ENCODE results near the gene TPBG. TPM values are rescaled to one million over a fixed set of nuclear protein-coding genes. Genes with fewer than 3 reads are reported as not detected.

TPBG gene
- total and polyA plus RNA-seq, 2 experiments from 2014 or later, result 30.3 to 32.0 TPM

GRCh38 chr6:82361631-82362030 lies 2.0 kb upstream of the TPBG start:
- no peaks in the 10 kb centered on the region for H3K36me3 ChIP-seq (replicated peaks; ENCODE audit: insufficient read depth, low read depth)
- DNase-seq (ENCODE audit: low spot score), result no peak
- H3K4me3 ChIP-seq, result no peak overlapping the region
- no peak for TF ChIP-seq EZH2phosphoT487 (IDR thresholded peaks at IDR 0.05; ENCODE audit: low read depth, severe bottlenecking, unreplicated experiment)
- WGBS (ENCODE audit: low lambda C conversion rate, missing lambda C conversion rate), result 83% methylated on average over 3 of the region's 3 CpGs
- H3K4me2 ChIP-seq, result no peak overlapping the region
- peaks cover 13% of the 10 kb centered on the region for H3K79me2 ChIP-seq
- peaks cover 28% of the 10 kb centered on the region for H3K27me3 ChIP-seq
- H3K9me2 ChIP-seq (replicated peaks; ENCODE audit: insufficient read depth), result no peaks in the 10 kb centered on the region
- peaks cover 7% of the 10 kb centered on the region for H4K20me1 ChIP-seq (ENCODE audit: insufficient read depth, poor library complexity, severe bottlenecking)
- H3K9me3 ChIP-seq (ENCODE audit: low read depth), result no peaks in the 10 kb centered on the region
- no peak overlapping the region for H2AFZ ChIP-seq
- H3K27ac ChIP-seq, result no peak overlapping the region
- peaks cover 4% of the 10 kb centered on the region for H3K4me1 ChIP-seq (ENCODE audit: insufficient read depth)

GRCh38 chr6:82362144-82362543 lies 1.5 kb upstream of the TPBG start:
- DNase-seq (ENCODE audit: low spot score), result no peak
- 59% methylated on average over 4 of the region's 4 CpGs for WGBS (ENCODE audit: low lambda C conversion rate, missing lambda C conversion rate)
- H3K79me2 ChIP-seq, result peaks cover 18% of the 10 kb centered on the region
- H3K4me1 ChIP-seq (ENCODE audit: insufficient read depth), result peaks cover 4% of the 10 kb centered on the region
- no peaks in the 10 kb centered on the region for H3K9me2 ChIP-seq (replicated peaks; ENCODE audit: insufficient read depth)
- peaks cover 28% of the 10 kb centered on the region for H3K27me3 ChIP-seq
- H4K20me1 ChIP-seq (ENCODE audit: insufficient read depth, poor library complexity, severe bottlenecking), result peaks cover 12% of the 10 kb centered on the region
- H3K36me3 ChIP-seq (replicated peaks; ENCODE audit: insufficient read depth, low read depth), result no peaks in the 10 kb centered on the region
- H2AFZ ChIP-seq, result peak overlapping the region; percentile 1
- peak overlapping the region; percentile 93 for H3K27ac ChIP-seq
- TF ChIP-seq EZH2phosphoT487 (IDR thresholded peaks at IDR 0.05; ENCODE audit: low read depth, severe bottlenecking, unreplicated experiment), result no peak
- TF ChIP-seq CTCF (IDR thresholded peaks at IDR 0.05; ENCODE audit: poor library complexity), result no peak
- TF ChIP-seq EZH2 (IDR thresholded peaks at IDR 0.05; ENCODE audit: borderline replicate concordance), result no peak
- no peak overlapping the region for H3K4me3 ChIP-seq
- peak overlapping the region; percentile 88 for H3K4me2 ChIP-seq
- no peaks in the 10 kb centered on the region for H3K9me3 ChIP-seq (ENCODE audit: low read depth)

- WGBS (ENCODE audit: low lambda C conversion rate, missing lambda C conversion rate), result under 1% methylated on average over 13 of the region's 13 CpGs
- Histone ChIP-seq H3K27ac (peak overlapping the region; percentile 93), H3K27me3 (peaks cover 28% of the 10 kb centered on the region)
Observed at GRCh38 chr6:82362878-82363427, 664 bp upstream of the TPBG start.

More at GRCh38 chr6:82362878-82363427, 664 bp upstream of the TPBG start:
- Histone ChIP-seq H3K36me3 (replicated peaks; ENCODE audit: insufficient read depth, low read depth) (no peaks in the 10 kb centered on the region), H3K9me2 (replicated peaks; ENCODE audit: insufficient read depth) (no peaks in the 10 kb centered on the region), H3K9me3 (ENCODE audit: low read depth) (no peaks in the 10 kb centered on the region), H3K4me2 (peak overlapping the region; percentile 88), H3K4me3 (peak overlapping the region; percentile 91), H2AFZ (peak overlapping the region; percentile 90), H4K20me1 (ENCODE audit: insufficient read depth, poor library complexity, severe bottlenecking) (peaks cover 14% of the 10 kb centered on the region), H3K4me1 (ENCODE audit: insufficient read depth) (peaks cover 4% of the 10 kb centered on the region), H3K79me2 (peaks cover 21% of the 10 kb centered on the region)
- TF ChIP-seq EZH2phosphoT487 (IDR thresholded peaks at IDR 0.05; ENCODE audit: low read depth, severe bottlenecking, unreplicated experiment) (no peak), CTCF (IDR thresholded peaks at IDR 0.05; ENCODE audit: poor library complexity) (no peak), EZH2 (IDR thresholded peaks at IDR 0.05; ENCODE audit: borderline replicate concordance) (no peak)
- DNase-seq (ENCODE audit: low spot score), result peak; percentile 54
